GM03348 (cell line): ENCODE data around the gene MUS81.
A peak's percentile ranks its signal among the peaks of the same experiment; 100 is the strongest.

Source experiments
- DNase-seq: peaks from one replicate; pipeline ENCODE4 v3.0.0; 2012; ENCODE audit warnings: low spot score

The MUS81 gene

DNA sequence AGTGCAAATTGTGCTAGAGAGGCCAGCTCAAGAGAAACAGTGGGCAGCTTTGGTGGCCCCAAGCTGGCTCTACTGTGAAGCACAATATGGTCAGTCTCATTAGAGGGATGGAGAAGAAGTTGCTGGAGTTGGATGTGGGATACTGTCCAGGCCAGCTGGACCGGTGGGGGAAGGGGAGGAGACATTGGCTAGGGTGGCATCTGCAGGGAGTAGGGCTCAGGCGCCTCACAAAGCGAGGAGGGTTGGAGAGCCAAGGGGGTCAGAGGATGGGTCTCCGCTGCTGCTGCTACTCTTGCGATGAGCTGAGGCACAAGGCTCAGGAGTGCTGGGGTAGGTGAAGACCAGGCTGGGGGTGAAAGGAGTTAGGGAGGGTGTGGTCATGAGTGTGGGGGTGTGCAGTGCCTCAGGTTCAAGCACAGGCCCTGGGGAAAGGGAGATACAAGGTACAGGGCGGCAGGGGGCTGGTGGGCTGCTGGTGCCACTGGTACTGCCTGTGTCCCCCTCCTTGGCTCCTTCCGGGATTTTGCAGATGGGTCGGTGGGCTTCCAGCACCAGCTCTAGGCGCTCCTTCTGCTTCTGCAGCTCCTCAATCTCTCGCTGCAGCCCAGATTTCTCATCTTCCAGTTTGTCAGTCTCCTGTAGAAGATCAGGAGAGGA, 32.6 kb downstream of the MUS81 start:
- DNase-seq, result no peak

DNA sequence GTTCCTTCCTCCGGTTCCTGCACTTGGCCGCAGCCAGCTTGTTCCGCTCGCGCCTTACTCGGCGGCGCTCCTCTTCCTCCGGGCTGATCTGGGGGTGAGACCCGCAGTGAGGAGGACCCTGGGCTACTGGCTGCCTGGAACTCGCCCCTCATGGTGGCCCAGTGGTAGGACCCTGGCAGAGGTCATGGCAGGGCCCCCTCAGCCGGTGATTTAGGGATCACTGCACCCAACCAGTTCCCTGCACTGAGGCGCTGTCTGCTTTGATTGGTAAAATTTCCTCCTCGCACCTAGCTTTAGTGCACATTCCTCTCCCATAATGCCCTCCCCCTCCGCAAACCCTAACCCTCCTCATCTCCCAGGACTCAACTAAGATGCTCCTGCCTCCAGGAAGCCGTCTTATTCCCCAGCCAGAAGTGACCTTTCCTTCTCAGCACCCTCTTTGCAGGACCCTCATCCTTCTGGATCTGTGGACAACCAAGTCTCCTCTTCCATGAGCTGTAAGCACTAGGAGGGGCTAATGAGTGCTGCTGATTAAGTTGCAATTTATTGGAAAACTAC, 33.9 kb downstream of the MUS81 start:
- DNase-seq, result no peak

DNA sequence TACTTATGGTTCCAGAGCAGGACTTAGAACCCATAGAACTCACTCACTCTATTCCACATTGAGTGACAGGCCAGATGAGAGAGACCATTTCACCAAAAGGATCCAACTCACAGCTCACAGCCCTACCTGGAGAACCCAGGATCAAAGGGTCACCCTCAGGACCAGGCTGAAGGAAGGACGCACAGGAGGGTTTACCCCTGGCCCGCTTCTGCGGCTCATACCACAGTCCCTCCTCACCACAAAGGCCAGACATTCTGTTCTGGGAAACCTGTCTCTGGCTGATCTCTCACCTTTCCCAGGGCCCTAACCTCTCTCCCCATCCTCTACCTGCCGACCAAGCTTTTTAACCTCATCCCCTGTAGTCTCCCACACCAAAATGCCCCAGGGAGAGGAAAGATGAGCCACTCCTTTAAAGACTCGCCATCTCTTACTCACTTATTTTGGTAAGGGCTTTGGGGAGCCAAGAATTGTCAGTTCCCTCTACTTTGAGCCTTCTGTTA, 35.3 kb downstream of the MUS81 start:
- no peak for DNase-seq

DNA sequence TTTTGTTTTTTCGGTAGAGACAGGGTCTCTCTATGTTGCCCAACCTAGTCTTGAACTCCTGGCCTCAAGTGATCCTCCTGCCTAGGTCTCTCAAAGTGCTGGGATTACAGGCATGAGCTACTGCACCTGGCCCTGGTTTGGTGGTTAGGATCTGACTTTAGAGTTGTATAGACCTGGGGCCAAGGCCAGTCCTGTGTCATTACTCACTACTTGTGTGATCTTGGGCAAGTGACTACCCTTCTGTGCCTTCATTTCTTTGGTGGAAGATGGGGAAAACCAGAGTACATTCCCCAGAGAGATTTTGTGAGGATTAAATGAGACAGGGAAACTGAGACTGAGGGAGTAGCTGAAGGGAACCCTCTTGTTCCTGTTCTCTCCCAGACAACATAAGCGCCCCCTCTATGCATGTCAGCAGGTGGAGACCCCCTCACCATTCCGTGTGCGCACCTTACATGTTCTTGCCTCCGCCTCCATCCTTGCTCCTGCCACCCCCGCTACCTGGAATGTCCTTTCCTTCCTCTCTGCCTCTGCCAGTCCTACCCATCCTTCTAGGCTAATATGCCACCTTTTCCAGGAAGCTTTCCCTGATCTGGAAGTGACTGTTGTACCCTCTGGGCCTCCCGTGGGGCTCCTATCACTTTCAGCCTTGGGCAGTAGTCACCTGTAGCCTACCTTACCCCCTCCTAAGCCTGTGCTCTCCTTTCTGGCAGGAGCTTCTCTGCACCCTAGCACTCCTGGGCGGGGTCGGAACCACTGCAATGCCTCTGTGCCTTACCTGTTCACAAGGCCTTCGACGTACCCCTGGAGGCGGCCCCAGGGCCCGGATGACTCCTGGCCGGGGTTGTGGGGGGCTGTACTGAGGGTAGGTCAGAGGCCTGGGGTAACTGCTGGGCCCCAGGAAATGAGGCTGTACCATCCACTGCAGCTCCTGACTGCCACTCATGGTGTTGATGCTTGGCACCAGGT, 36.1 kb downstream of the MUS81 start:
- DNase-seq, result no peak

DNA sequence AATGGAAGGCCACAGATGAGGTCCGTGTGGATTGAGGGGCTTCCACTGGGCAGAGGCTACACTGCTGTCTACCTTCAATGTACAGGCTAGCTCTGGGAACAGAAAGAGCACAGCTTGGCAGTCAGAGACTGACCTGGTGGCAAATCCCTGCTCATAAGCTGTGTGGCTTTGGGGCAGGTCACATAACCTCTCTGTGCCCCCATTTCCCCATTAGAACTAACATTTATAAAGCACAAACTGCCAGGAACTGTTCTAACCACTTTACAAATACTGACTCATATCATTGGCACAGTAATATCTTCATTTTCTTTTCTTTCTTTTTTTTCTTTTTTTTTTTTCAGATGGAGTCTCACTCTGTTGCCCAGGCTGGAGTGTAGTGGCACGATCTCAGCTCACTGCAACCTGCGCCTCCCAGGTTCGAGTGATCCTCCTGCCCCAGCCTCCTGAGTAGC, 36.8 kb downstream of the MUS81 start:
- no peak for DNase-seq

DNA sequence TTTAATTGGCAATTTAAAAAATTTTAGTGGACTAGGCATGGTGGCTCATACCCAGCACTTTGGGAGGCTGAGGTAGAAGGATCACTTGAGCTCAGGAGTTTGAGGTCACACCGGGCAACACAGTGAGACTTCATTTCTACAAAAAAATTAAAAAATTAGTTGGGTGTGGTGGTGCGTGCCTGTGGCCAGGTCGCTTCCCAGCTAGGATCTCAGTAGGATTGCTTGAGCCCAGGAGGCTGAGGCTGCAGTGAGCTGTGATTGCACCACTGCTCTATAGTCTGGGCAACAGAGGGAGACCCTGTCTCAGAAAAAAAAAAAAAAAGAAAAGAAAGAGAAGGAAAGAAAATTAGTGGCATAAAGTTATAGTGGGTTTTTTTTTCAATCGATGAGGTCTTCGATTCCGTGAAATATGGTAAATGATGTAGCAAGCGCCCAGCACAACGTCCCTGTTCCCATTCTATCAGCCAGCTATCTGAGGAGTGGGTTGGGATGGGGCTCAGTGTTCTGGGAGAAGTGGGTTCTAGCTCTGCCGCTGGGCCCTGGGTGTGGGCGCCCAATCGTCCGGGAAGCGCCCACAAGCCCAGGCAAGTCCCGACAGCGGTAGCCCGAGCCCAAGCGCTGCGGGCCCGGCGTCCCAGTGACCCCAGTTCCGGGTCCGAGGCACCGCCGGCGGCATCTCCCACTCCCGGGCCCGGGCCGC, 38.6 kb downstream of the MUS81 start:
- DNase-seq, result no peak

DNA sequence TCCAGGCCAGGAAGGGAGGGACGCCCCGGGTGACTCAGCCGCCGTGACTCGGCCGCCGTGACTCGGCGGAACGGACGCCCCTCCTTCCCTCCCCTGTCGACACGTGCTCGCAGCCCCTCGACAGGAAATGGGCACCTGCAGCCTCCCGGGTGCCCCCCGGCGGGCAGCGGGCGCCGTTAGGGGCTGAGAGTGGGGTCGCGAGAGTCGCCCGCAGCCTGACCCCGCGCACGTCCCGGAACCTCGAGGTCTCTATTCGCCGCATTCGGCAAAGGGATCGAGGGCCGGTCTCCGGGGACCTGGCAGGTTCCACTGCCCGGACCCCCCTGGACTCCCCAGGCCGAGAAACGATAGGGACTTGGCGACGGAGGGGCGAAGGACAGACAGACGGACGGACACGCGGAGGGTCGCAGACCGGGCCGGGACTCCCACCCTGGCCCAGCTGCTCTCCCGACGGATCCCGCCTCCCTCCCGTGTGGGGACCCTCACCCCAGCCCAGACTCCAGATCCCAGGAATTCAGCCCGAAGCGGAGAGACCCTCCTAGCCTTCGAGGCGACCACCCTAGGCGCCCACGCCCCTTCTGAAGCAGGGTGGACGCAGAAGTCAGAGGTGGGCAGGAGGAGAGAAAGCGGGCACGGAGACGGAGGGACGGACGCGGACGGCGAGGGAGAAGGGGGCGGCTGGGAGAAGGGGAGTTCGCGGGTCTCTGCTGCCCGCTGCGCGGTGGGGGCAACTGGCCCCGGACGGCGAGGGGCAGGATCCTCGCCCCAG, 39.3 kb downstream of the MUS81 start:
- peak; percentile 90 for DNase-seq

DNA sequence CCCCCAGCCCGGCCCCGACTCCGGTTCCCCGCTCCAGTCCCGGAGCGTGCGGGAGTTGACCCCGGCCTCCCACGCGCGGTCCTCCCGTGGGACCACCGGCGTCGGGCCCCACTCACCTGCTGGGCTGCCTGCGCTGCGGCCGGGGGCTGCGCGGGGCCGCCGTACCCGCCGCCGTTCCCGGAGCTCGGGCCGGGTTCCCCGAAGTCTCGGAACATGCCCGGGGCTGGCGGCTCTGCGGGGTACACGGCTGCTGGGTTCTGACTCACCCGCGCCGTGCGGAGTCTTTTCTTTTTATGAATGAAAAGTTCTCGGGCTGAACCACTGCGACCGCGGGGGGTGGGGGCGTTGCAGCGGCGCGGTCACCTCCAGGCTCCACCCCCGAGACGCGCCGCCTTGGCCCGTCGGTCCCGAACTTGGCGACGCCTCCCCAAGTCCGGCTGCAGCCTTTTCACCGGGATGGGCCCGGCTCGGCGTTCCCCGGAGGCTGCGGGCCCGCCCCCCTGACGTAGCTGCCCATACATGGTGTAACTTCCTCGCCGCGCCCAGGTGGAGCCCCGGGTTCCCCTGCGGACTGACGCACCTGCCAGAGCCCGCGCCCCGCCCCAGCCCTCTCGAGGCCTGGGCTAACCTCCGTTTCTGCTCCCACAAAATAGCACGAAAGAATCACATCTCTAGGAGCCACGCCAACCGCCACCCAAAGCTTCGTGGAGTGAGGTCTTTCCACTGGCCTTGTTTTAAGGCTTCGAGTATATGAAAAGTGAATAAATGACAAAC, 40.1 kb downstream of the MUS81 start, which contains the start of gene FOSL1:
TSS of gene FOSL1 (minus strand) at position 264 of the 774 bp plus-strand sequence. CDS start at position 215, 49 bp downstream.
- DNase-seq, result peak; percentile 94

DNA sequence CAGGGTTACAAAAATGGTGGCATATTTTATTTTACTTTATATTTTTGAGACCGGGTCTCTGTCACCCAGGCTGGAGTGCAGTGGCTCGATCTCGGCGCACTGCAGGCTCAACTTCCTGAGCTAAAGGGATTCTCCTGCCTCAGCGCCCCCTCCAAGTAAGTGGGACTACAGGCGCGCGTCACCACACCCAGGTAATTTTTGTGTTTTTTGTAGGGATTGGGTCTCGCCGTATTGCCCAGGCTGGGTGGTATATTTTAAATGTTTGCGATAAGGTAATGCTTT, 40.6 kb downstream of the MUS81 start:
- no peak for DNase-seq

DNA sequence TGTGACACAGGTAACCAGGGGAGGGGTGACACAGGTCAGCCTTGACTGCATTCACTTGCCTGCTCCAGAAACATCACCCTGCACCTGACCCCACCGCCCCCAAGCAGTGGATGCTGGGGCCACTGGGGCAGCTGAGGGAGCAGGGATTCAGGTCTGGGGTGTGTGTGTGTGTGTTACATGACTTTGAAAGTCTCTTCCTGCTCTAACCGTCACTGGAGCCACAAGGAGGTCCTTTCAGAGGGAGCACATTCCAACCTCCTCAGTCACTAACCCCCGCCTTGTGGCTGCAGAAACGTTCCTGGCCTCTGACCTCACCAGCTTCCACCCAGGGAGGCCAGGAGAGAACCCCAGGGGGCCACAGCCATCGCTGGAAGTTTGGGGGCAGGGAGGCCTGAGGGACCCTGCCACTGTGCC, 42.8 kb downstream of the MUS81 start:
- peak; percentile 81 for DNase-seq

DNA sequence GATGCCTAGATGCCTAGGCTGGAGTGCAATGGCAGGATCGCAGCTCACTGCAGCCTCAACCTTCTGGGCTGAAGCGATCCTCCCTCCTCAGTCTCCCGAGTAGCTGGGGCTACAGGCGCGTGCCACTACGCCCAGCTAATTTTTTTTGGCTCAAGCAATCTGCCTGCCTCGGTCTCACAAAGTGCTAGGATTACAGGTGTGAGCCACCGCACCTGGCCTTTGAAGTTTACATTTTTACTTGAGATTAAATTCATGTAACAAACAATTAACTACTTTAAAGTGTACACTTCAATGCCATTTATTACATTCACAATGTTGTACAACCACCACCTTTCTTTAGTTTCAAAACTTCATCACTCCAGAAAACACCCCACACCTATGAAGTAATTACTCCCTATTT, 43.5 kb downstream of the MUS81 start:
- DNase-seq, result no peak

DNA sequence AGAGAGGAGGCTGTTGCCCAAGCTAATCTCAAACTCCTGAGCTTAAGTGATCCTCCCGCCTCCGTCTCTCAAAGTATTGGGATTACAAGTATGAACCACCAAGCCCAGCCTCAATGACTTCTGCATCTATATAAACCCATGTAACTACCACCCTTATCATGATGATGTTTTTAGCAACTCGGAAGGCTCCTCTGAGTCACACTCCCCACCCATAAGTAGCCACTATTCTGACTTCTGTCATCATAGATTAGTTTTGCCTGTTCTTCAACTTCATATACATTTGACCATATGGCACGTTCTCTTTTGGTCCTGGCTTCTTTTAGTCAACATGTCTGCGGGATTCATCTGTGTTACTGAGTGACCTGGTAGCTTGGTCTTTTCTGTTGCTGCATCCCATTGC, 46.4 kb downstream of the MUS81 start:
- DNase-seq, result no peak

DNA sequence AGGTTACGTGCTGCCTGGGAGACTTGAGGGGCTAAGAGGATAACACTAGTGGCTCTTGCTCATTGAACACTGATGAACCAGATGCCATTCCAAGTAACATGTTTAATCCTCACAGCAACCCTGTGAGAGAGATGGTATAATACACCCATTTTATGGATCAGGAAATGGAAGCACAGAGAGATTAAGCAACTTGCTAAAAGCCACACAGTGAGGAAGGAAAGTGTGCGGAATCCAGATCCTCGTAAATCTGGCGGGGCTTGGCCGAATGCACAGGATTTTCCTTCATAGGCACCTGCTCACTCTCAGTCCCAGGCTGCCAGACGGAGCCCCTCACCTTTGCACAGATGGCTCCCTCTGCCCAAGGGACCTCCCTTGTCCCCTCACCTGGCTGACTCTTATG, 47.6 kb downstream of the MUS81 start:
- DNase-seq, result no peak

DNA sequence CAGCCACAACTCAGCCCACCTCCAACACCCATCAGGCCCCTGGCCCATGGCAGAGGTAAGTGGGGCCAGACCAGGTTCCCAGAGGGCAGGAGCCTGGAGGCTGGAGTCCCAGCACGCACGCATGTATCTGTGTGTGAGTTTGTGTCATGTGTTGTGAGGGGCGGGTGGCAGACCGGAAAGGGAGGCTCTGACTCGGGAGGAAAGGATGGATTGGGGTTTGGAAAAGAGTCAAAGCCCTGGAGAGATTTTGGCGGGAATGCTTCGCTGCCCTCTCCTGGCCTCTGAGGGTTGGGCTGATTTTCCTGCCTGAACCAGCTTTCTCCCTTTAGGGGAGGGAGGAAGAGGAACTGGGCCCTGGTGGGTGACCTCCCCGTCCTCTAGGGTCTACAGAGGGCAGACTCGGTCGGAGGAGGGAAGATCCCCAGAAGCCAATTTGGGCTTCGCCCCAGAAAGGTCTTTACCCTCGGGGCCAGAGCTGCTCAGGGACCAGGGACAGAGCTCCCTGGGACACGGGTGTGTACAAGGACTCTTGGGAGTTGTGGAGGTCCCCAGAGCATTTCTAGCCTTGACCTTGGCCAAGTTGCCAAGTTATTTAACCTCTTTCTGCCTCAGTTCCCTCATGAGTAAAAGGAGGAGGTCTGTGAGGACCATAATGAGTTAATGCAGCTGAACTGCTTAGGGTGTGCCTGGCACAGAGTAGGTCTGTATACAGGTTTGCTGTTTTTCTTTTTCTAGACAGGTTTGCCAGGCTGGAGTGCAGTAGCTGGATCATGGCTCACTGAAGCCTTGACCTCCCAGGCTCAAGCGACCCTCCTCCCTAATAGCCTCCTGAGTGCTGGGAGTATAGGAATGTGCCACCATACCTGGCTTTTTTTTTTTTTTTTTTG, 51.7 kb downstream of the MUS81 start:
- DNase-seq, result peak; percentile 84

DNA sequence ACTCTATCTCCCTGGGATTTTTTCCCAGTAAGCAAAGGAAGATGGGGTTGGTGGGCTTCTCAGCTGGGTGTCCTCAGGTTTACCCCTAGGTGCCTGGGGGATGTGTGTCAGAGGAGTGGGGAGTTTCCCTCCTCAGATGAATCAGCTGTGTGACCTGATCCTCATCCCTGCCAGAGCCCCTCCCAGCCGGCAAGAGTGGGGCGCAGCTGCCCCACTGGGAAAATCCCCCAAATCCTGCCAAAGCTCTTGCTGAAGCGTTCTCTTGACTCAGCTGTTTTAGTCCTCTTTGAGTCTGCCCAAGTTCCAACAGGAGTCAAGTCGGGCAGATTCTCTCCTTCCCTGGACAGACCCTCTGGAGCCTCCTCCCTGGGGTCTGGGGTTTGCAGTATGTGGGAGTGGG, 52.6 kb downstream of the MUS81 start:
- peak; percentile 54 for DNase-seq

DNA sequence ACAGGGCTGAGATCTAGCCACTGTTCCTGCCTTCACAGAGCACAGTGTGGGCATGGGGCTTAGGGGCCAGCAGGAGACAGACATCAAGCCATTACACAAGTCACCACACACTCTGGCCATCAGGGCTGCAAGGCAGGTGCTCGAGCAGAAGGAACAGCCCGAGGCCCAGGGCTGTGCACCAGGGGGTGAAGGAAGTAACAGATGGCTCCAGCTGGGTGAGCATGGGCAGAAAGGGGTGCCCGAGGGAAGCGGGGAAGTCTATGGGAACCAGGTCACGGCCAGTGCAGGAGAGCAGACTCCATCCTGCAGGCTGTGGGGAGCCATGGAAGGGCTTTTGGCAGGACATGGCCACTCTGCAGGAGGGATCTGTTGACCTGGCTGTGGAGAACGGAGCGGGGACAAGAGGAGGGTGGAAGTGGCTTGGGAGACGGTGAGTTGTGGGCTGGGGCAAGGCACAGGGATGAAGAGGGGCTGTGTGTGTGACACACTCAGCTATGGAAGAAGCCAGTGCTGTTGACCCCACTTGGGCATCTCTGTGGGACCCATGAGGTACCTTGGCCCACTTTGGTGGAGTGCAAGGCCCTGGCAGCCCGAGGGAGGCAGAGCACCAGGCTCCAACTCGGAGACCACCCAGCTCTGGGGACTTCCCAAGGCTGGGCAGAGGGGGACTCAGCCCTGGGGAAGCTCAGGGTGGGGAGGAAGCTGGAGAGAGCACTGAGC, 55.0 kb downstream of the MUS81 start:
- peak; percentile 20 for DNase-seq

DNA sequence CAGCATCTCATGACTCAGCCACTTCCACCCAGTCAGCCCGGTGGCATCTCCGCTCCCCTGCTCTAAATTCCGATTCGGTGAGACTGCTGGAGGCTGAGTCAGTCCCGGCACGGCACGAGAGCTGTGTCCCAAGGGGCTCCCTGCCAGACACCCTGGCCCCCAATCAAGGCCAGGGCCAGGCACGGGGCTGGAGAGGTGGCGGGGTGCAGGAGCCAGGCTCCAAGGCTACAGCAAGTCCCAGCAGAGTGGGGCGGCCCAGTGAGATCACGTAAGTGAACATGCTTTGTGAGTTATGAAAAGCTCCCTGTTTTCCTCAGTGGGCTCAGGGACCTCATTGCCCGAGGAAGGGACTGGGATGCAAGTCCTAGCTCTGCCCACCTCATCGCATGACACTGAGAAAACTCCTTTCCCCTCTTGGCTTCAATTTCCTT, 55.6 kb downstream of the MUS81 start:
- peak; percentile 94 for DNase-seq
